OCI-LY7 (cell line): ENCODE measurements around the gene CNIH3. TPM values are rescaled to one million over a fixed set of nuclear protein-coding genes. Genes with fewer than 3 reads are reported as not detected.

Experiments
- BruUV-seq: library from RNA; stranded (reverse); fragments of 400-500 nt; replicated peaks from 2 replicates; lab custom pipeline; 2021; lab: Mats Ljungman, UMichigan
- CTCF ChIA-PET: fragments of 300-600 bp; sonication (Branson Sonifier 250); formaldehyde crosslinking; loops from one replicate; lab custom pipeline; 2022; ENCODE audit warnings: antibody characterized with exemption; ENCODE audit not compliant: unreplicated experiment; lab: Charles Lee
- POLR2A ChIA-PET: fragments of 300-600 bp; sonication (Branson Sonifier 250); formaldehyde crosslinking; loops from one replicate; lab custom pipeline; 2022; ENCODE audit warnings: antibody characterized with exemption; lab: Charles Lee
- DNase-seq: peaks from one replicate; pipeline ENCODE4 v3.0.0-alpha.2; 2015; ENCODE audit warnings: low spot score
- H2AFZ ChIP-seq: fragments of 200-600 bp; sonication (generic), shearing (Covaris generic); 2 replicates; pipeline ENCODE4 v1.6.1; 2014; ENCODE audit warnings: mild to moderate bottlenecking, antibody characterized with exemption, low read length, moderate library complexity
- H3K27ac ChIP-seq: fragments of 200-600 bp; sonication (generic); 2 replicates; pipeline ENCODE4 v1.5.1; 2014; ENCODE audit warnings: mixed run types, low read depth, mild to moderate bottlenecking, moderate library complexity, low read length, inconsistent platforms; ENCODE audit not compliant: poor library complexity, severe bottlenecking
- H3K36me3 ChIP-seq: fragments of 200-600 bp; sonication (generic); 2 replicates; pipeline ENCODE4 v1.6.1; 2014; ENCODE audit warnings: mild to moderate bottlenecking, antibody characterized with exemption, low read length, moderate library complexity, mixed read lengths; ENCODE audit not compliant: insufficient read depth
- H3K4me1 ChIP-seq: fragments of 200-600 bp; sonication (generic); 2 replicates; pipeline ENCODE4 v1.5.1; 2014; ENCODE audit warnings: mild to moderate bottlenecking, low read length; ENCODE audit not compliant: insufficient read depth, poor library complexity, severe bottlenecking
- H3K4me2 ChIP-seq: fragments of 200-600 bp; sonication (generic); 2 replicates; pipeline ENCODE4 v1.6.1; 2014; ENCODE audit warnings: mild to moderate bottlenecking, low read length
- H3K4me3 ChIP-seq: fragments of 200-600 bp; sonication (generic); 2 replicates; pipeline ENCODE4 v1.5.1; 2014; ENCODE audit warnings: mild to moderate bottlenecking, low read depth, low read length; ENCODE audit not compliant: poor library complexity, severe bottlenecking
- H3K79me2 ChIP-seq: fragments of 200-600 bp; sonication (generic); 2 replicates; pipeline ENCODE4 v1.6.1; 2016; ENCODE audit warnings: low read depth, mild to moderate bottlenecking, low read length, moderate library complexity, mixed read lengths; ENCODE audit not compliant: insufficient read depth
- H3K9me2 ChIP-seq: fragments of 200-600 bp; sonication (generic); 2 replicates; pipeline ENCODE4 v1.6.1; 2016; ENCODE audit warnings: mild to moderate bottlenecking, low read length, mixed read lengths; ENCODE audit not compliant: insufficient read depth
- H3K9me3 ChIP-seq: fragments of 200-600 bp; sonication (generic); 2 replicates; pipeline ENCODE4 v1.6.1; 2014; ENCODE audit warnings: mild to moderate bottlenecking, mixed run types, low read length, mixed read lengths
- H4K20me1 ChIP-seq: fragments of 200-600 bp; sonication (generic); 2 replicates; pipeline ENCODE4 v1.6.1; 2014; ENCODE audit warnings: mild to moderate bottlenecking, antibody characterized with exemption, low read length, moderate library complexity, mixed read lengths; ENCODE audit not compliant: insufficient read depth
- EZH2phosphoT487 ChIP-seq: fragments of 200-600 bp; sonication (generic); IDR thresholded peaks from 2 replicates; pipeline ENCODE4 v1.6.1; 2018; ENCODE audit warnings: low read depth, borderline replicate concordance, mild to moderate bottlenecking, mixed run types, antibody characterized with exemption, low read length, moderate library complexity, mixed read lengths
- intact Hi-C: fragments of 100-400 bp; cut with micrococcal nuclease; formaldehyde crosslinking; loops from one replicate; pipeline ENCODE4 v1.10.0; 2022; ENCODE audit not compliant: unreplicated experiment
- total RNA-seq, 2 experiments: library from RNA; depleted of rRNA in 1 of 2; stranded (reverse); fragments of >200 nt in 1 of 2; shearing (Covaris generic) in 1 of 2; gene quantifications; 2 replicates each; pipeline ENCODE4 v1.2.3, GENCODE V29; 2014 to 2022
- TF ChIP-seq, protein P1 (sequence below): fragments of 200-600 bp; sonication (generic); conservative IDR thresholded peaks from 2 replicates; pipeline ENCODE4 v1.5.1; 2014; ENCODE audit warnings: mild to moderate bottlenecking, antibody characterized with exemption, low read length, moderate library complexity, mixed read lengths

CNIH3 gene
- total RNA-seq, 2 experiments from 2014 or later, result 1.9 to 2.4 TPM

- BruUV-seq, result no TSS peak
- Histone ChIP-seq H3K9me3 (peaks cover 12% of the 10 kb centered on the region; the same call in 1 of the 2 replicates), H3K27ac (peak overlapping the region; percentile 91), H3K4me2 (peak overlapping the region; percentile 67), H3K79me2 (no peaks in the 10 kb centered on the region), H3K9me2 (no peaks in the 10 kb centered on the region), H3K4me1 (peaks cover 44% of the 10 kb centered on the region), H2AFZ (peak overlapping the region; percentile 58), H4K20me1 (no peaks in the 10 kb centered on the region), H3K4me3 (peak overlapping the region; percentile 33), H3K36me3 (no peaks in the 10 kb centered on the region; the same call in 1 of the 2 replicates)
- intact Hi-C loops, result no loop called here
- no peak for TF ChIP-seq EZH2phosphoT487
- TF ChIP-seq, protein P1, sequence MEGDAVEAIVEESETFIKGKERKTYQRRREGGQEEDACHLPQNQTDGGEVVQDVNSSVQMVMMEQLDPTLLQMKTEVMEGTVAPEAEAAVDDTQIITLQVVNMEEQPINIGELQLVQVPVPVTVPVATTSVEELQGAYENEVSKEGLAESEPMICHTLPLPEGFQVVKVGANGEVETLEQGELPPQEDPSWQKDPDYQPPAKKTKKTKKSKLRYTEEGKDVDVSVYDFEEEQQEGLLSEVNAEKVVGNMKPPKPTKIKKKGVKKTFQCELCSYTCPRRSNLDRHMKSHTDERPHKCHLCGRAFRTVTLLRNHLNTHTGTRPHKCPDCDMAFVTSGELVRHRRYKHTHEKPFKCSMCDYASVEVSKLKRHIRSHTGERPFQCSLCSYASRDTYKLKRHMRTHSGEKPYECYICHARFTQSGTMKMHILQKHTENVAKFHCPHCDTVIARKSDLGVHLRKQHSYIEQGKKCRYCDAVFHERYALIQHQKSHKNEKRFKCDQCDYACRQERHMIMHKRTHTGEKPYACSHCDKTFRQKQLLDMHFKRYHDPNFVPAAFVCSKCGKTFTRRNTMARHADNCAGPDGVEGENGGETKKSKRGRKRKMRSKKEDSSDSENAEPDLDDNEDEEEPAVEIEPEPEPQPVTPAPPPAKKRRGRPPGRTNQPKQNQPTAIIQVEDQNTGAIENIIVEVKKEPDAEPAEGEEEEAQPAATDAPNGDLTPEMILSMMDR, result no peak
- POLR2A ChIA-PET, result no interaction called here
- CTCF ChIA-PET, result no interaction called here
- peak; percentile 84 for DNase-seq
Measured at GRCh38 chr1:224783006-224783651, 167.0 kb downstream of the CNIH3 start.

DNA sequence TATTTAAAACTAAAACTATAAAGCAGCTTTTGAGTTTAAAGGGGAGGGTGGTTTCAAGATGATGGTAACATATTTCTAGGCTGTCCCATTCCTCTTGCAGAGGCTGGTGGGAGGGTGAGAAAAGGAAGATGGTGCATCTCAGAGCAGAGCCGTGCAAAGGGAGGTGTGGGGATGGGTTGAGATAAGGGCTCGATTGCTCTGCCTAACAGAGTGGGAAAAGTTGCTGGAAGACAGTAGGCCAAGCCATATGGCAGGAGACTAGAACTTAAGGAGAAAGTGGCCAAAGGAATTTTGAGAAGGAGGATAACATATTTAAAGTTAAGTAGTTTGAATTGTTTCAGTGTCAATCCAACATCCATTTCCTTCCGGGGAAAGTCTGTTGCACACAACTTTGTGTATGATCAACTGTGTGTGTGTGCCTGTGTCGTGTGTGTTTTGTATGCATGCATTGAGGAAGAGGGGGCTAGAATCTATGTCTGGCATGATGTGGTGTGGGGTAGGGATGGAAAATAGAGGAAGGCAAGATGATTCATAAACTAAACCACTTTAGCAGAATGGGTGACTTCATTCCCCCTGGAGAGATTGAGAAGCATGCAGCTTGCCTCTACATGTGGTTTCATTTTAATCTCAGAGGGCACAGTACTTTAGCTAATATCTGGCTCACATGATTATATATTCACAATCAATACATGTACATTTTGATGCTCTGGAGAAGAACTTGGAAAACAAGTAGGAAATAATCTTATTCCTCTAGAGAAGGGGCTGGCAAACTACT is 168.3 kb downstream of the CNIH3 start:
- no peaks in the 10 kb centered on the region; the same call in 1 of the 2 replicates for H3K36me3 ChIP-seq
- peaks cover 44% of the 10 kb centered on the region for H3K4me1 ChIP-seq
- H3K4me3 ChIP-seq, result peak overlapping the region; percentile 33
- no peaks in the 10 kb centered on the region for H3K9me2 ChIP-seq
- H3K9me3 ChIP-seq, result peaks cover 12% of the 10 kb centered on the region; the same call in 1 of the 2 replicates
- no peaks in the 10 kb centered on the region for H3K79me2 ChIP-seq
- no peaks in the 10 kb centered on the region for H4K20me1 ChIP-seq
- peak overlapping the region; percentile 58 for H2AFZ ChIP-seq
- ChIA-PET CTCF (interaction anchor here (0.6 kb wide), 1 partner anchor 606 kb away, joined by 3 read pairs; no protein-coding TSS in a partner anchor), POLR2A (interaction anchor here (0.6 kb wide), 1 partner anchor 34 kb away, joined by 9 read pairs; no protein-coding TSS in a partner anchor)
- peak overlapping the region; percentile 91 for H3K27ac ChIP-seq
- TF ChIP-seq, protein P1, result no peak
- TF ChIP-seq EZH2phosphoT487, result no peak
- no peak for DNase-seq
- intact Hi-C loops, result no loop called here
- peak overlapping the region; percentile 67 for H3K4me2 ChIP-seq
- BruUV-seq, result no TSS peak
